K562 (cell line): ENCODE results near the gene TMPRSS11D. TPM values are rescaled to one million over a fixed set of nuclear protein-coding genes. Genes with fewer than 3 reads are reported as not detected.

ENCODE experiments used
- ATAC-seq: fragments of 200-7000 bp; cut with Tn5 transposase; 3 replicates; pipeline ENCODE4 v1.9.1; 2020; ENCODE audit warnings: moderate library complexity
- BruUV-seq: library from RNA; stranded (reverse); fragments of 400-500 nt; replicated peaks from 2 replicates; lab custom pipeline; 2021; lab: Mats Ljungman, UMichigan
- CTCF ChIA-PET: fragments of 300-600 bp; formaldehyde crosslinking; extraction: SDS; loops from one replicate; lab custom pipeline; 2021; ENCODE audit warnings: low intra/inter-chr PET ratio; lab: Yijun Ruan, JAX
- POLR2A ChIA-PET: fragments of 300-600, 350-650 bp; sonication (Branson Sonifier 250); formaldehyde crosslinking; extraction: SDS; loops from one replicate; lab custom pipeline; 2021; ENCODE audit warnings: antibody characterized with exemption, inconsistent platforms; lab: Yijun Ruan, JAX
- DNase-seq, 4 experiments: peaks; one replicate each; pipeline versions ENCODE4 v3.0.0 to v3.0.0-alpha.2; 2011 to 2018; ENCODE audit warnings: low spot score in 3 of 4, mixed read lengths in 3 of 4; ENCODE audit errors: extremely low read depth in 1 of 4
- FAIRE-seq: peaks from 2 replicates; lab custom pipeline; 2011; peaks lifted over from hg19 to GRCh38; lab: Jason Lieb, UNC
- H2AFZ ChIP-seq: 2 replicates; pipeline ENCODE4 v1.6.0; 2011; ENCODE audit warnings: low read depth, low read length, control low read depth, inconsistent platforms
- H3K27ac ChIP-seq: fragments of 200-600 bp; 3 replicates; pipeline ENCODE4 v1.8.0; 2011; ENCODE audit warnings: low read depth, mild to moderate bottlenecking, control low read depth, inconsistent platforms, low read length, moderate library complexity, mixed read lengths; ENCODE audit errors: extremely low read depth
- H3K27me3 ChIP-seq, 2 experiments: fragments of 300-600 bp in 1 of 2; 2 replicates in 1 of 2; 3 replicates in 1 of 2; pipeline versions ENCODE4 v1.6.0 to v1.8.0; 2011; ENCODE audit warnings: inconsistent platforms in 2 of 2, low read length in 2 of 2, mild to moderate bottlenecking in 1 of 2, mixed read lengths in 1 of 2, moderate library complexity in 1 of 2; ENCODE audit not compliant: control insufficient read depth in 2 of 2, insufficient read depth in 2 of 2
- H3K36me3 ChIP-seq: fragments of 300-600 bp; 3 replicates; pipeline ENCODE4 v1.8.0; 2011; ENCODE audit warnings: mild to moderate bottlenecking, low read length, inconsistent platforms; ENCODE audit not compliant: control insufficient read depth, insufficient read depth
- H3K4me1 ChIP-seq, 2 experiments: fragments of 200-600 bp in 1 of 2; replicated peaks in 1 of 2; 2 replicates in 1 of 2; 3 replicates in 1 of 2; pipeline versions ENCODE4 v1.5.1 to v1.8.0; 2011; ENCODE audit warnings: inconsistent platforms in 2 of 2, low read length in 2 of 2, mild to moderate bottlenecking in 1 of 2, mixed read lengths in 1 of 2, moderate library complexity in 1 of 2; ENCODE audit not compliant: control insufficient read depth in 2 of 2, insufficient read depth in 2 of 2
- H3K4me2 ChIP-seq: 2 replicates; pipeline ENCODE4 v1.6.1; 2011; ENCODE audit warnings: low read length, control low read depth, inconsistent platforms, mixed read lengths; ENCODE audit not compliant: insufficient read depth
- H3K4me3 ChIP-seq: fragments of 200-600 bp; sonication (generic), shearing (Covaris generic); 2 replicates; pipeline ENCODE4 v1.5.1; 2016; ENCODE audit warnings: control low read depth, inconsistent platforms
- H3K79me2 ChIP-seq: fragments of 200-600 bp; 3 replicates; pipeline ENCODE4 v1.8.0; 2011; ENCODE audit warnings: low read length, inconsistent platforms; ENCODE audit not compliant: control insufficient read depth, insufficient read depth
- H3K9ac ChIP-seq, 2 experiments: 2 replicates each; pipeline versions ENCODE4 v1.6.0 to v1.6.1; 2011; ENCODE audit warnings: low read depth in 2 of 2, low read length in 2 of 2, control low read depth in 1 of 2, inconsistent platforms in 1 of 2, mild to moderate bottlenecking in 1 of 2, mixed read lengths in 1 of 2; ENCODE audit not compliant: insufficient read depth in 1 of 2
- H3K9me1 ChIP-seq: one replicate; pipeline ENCODE4 v1.6.0; 2011; ENCODE audit warnings: inconsistent platforms, mild to moderate bottlenecking, low read length, moderate library complexity; ENCODE audit not compliant: control insufficient read depth, insufficient read depth
- H3K9me3 ChIP-seq: replicated peaks from 2 replicates; pipeline ENCODE4 v1.5.1; 2011; ENCODE audit warnings: low read depth, low read length, inconsistent platforms; ENCODE audit not compliant: control insufficient read depth, insufficient read depth
- H4K20me1 ChIP-seq: replicated peaks from 2 replicates; pipeline ENCODE4 v1.6.1; 2011; ENCODE audit warnings: low read length, inconsistent platforms, mixed read lengths; ENCODE audit not compliant: control insufficient read depth, insufficient read depth
- PML ChIP-seq: IDR thresholded peaks from 2 replicates; pipeline ENCODE4 v1.6.1; 2012; ENCODE audit warnings: low read length, inconsistent platforms
- RCOR1 ChIP-seq, 2 experiments: IDR thresholded peaks; 2 replicates each; pipeline ENCODE4 v1.6.1; 2012; ENCODE audit warnings: low read depth in 2 of 2, low read length in 2 of 2, borderline replicate concordance in 1 of 2, improper control_type of control experiment in 1 of 2
- TGIF2 ChIP-seq: sonication (generic); formaldehyde crosslinking; IDR thresholded peaks from 2 replicates; pipeline ENCODE4 v1.8.1; 2022; ENCODE audit warnings: mild to moderate bottlenecking, missing genetic modification reagents, moderate library complexity
- WGBS: fragments of 100-300 bp; shearing (Covaris generic); methylation state at CpG from one replicate; pipeline ENCODE4 v1.1.6; 2016; ENCODE audit warnings: low coverage, mixed read lengths; ENCODE audit not compliant: insufficient coverage; ENCODE audit errors: missing lambda C conversion rate; 5-methylcytosine and 5-hydroxymethylcytosine counted together
- in situ Hi-C: fragments of 300-500 bp; cut with MboI; formaldehyde crosslinking; loops from 4 replicates; pipeline ENCODE4 v1.15.0; 2018; ENCODE audit warnings: inconsistent platforms, mixed read lengths
- intact Hi-C: fragments of 100-400 bp; cut with micrococcal nuclease; formaldehyde crosslinking; loops from 2 replicates; pipeline ENCODE4 v1.14.2; 2022
- polyA plus RNA-seq, 8 experiments: library from polyadenylated mRNA; depleted of rRNA in 4 of 8; stranded (reverse) in 5 of 8; unstranded in 3 of 8; fragments of >200 nt; fragmentation: Nextera tagmentation in 2 of 8; fragmentation: Illumina TruSeq in 1 of 8; extraction: Ambion mirVana in 2 of 8; extraction: Trizol in 1 of 8; gene quantifications; 2 replicates each; pipeline versions ENCODE4 v1.2.1 to v1.2.3, GENCODE V29; 2011 to 2014; ENCODE audit warnings: inconsistent platforms in 1 of 8, missing spikeins in 1 of 8
- total RNA-seq, 7 experiments: library from RNA; depleted of rRNA in 6 of 7; stranded (reverse); fragments of >200 nt in 6 of 7; fragmentation: Illumina TruSeq in 2 of 7; extraction: Trizol in 2 of 7; gene quantifications; 2 replicates each; pipeline versions ENCODE4 v1.2.1 to v1.2.3, GENCODE V29; 2011 to 2021; ENCODE audit warnings: low replicate concordance in 1 of 7
- TF ChIP-seq, protein P1 (sequence below): IDR thresholded peaks from 3 replicates; pipeline ENCODE4 v1.6.1; 2011; ENCODE audit warnings: borderline replicate concordance, mild to moderate bottlenecking, moderate library complexity; ENCODE audit not compliant: insufficient read length; ENCODE audit errors: extremely low read depth
- TF ChIP-seq, protein P2 (sequence below): fragments of 450-650 bp; formaldehyde crosslinking; IDR thresholded peaks from 2 replicates; pipeline ENCODE4 v1.4.0; 2020; ENCODE audit warnings: mild to moderate bottlenecking, moderate library complexity
- TF ChIP-seq, protein P3 (sequence below), 2 experiments: fragments of 450-650 bp; formaldehyde crosslinking in 1 of 2; IDR thresholded peaks; 2 replicates each; pipeline versions ENCODE4 v1.4.0 to v1.6.1; 2014 to 2020; ENCODE audit warnings: mild to moderate bottlenecking in 2 of 2, borderline replicate concordance in 1 of 2, low read depth in 1 of 2
- TF ChIP-seq, protein P4 (sequence below): IDR thresholded peaks from 2 replicates; pipeline ENCODE4 v1.6.1; 2016; ENCODE audit warnings: missing genetic modification characterization, missing compliant biosample characterization

Gene TMPRSS11D
- total and polyA plus RNA-seq, 9 of the 15 experiments (the other 6 are each of a cell fraction or from before 2014, with no cell fraction given), result not detected

DNA sequence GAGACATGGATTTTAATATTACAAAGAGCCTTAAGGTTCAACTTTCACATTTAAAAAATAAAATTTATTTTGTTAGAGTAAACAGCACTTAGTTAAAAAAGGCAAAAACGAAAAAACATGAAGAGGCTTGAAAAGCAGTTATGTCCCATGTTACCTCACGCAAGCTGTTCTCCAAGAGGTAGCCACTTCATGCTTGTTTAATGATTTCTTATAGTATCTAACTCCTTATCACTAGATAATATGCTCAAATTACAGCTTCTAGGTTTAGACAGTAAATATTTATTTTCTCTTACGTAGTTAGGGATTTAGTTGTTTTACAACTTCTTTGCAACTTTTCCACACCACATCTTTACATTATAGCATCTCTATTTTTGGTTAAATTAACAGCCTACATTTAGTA, 27.8 kb upstream of the TMPRSS11D start:
- no peak overlapping the region for H3K9ac ChIP-seq
- no peaks in the 10 kb centered on the region for H4K20me1 ChIP-seq
- ChIA-PET CTCF (no interaction called here), POLR2A (interaction anchor here (1.2 kb wide), 1 partner anchor 12 kb away, joined by 6 read pairs; no protein-coding TSS in a partner anchor)
- WGBS, result 10% methylated on average over 3 of the region's 3 CpGs
- no TSS peak for BruUV-seq
- intact Hi-C loops (loop anchor here (2.0 to 10.0 kb wide), 2 partner anchors 187 to 363 kb away; no protein-coding TSS in a partner anchor), in situ Hi-C loops (no loop called here)
- no peaks in the 10 kb centered on the region for H3K79me2 ChIP-seq
- no peak overlapping the region for H3K27ac ChIP-seq
- no peak for ATAC-seq
- FAIRE-seq, result no peak
- no peaks in the 10 kb centered on the region for H3K9me1 ChIP-seq
- H3K4me3 ChIP-seq, result no peak overlapping the region
- H2AFZ ChIP-seq, result no peak overlapping the region
- DNase-seq, result no peak
- no peaks in the 10 kb centered on the region for H3K36me3 ChIP-seq
- H3K4me2 ChIP-seq, result no peak overlapping the region
- no peaks in the 10 kb centered on the region for H3K27me3 ChIP-seq
- H3K9me3 ChIP-seq, result no peaks in the 10 kb centered on the region
- H3K4me1 ChIP-seq, result no peaks in the 10 kb centered on the region
- no peak for TF ChIP-seq TGIF2 (CRISPR knock-in tag)
- TF ChIP-seq, protein P1, sequence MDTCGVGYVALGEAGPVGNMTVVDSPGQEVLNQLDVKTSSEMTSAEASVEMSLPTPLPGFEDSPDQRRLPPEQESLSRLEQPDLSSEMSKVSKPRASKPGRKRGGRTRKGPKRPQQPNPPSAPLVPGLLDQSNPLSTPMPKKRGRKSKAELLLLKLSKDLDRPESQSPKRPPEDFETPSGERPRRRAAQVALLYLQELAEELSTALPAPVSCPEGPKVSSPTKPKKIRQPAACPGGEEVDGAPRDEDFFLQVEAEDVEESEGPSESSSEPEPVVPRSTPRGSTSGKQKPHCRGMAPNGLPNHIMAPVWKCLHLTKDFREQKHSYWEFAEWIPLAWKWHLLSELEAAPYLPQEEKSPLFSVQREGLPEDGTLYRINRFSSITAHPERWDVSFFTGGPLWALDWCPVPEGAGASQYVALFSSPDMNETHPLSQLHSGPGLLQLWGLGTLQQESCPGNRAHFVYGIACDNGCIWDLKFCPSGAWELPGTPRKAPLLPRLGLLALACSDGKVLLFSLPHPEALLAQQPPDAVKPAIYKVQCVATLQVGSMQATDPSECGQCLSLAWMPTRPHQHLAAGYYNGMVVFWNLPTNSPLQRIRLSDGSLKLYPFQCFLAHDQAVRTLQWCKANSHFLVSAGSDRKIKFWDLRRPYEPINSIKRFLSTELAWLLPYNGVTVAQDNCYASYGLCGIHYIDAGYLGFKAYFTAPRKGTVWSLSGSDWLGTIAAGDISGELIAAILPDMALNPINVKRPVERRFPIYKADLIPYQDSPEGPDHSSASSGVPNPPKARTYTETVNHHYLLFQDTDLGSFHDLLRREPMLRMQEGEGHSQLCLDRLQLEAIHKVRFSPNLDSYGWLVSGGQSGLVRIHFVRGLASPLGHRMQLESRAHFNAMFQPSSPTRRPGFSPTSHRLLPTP, result no peak
- no peak for TF ChIP-seq PML
- no peak for TF ChIP-seq RCOR1 (IDR thresholded peaks at IDR 0.05; ENCODE audit: borderline replicate concordance in 1 of 2, low read depth in 2 of 2, low read length in 2 of 2)
- TF ChIP-seq, protein P2, sequence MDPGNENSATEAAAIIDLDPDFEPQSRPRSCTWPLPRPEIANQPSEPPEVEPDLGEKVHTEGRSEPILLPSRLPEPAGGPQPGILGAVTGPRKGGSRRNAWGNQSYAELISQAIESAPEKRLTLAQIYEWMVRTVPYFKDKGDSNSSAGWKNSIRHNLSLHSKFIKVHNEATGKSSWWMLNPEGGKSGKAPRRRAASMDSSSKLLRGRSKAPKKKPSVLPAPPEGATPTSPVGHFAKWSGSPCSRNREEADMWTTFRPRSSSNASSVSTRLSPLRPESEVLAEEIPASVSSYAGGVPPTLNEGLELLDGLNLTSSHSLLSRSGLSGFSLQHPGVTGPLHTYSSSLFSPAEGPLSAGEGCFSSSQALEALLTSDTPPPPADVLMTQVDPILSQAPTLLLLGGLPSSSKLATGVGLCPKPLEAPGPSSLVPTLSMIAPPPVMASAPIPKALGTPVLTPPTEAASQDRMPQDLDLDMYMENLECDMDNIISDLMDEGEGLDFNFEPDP (CRISPR knock-in tag), result no peak
- TF ChIP-seq, protein P3, sequence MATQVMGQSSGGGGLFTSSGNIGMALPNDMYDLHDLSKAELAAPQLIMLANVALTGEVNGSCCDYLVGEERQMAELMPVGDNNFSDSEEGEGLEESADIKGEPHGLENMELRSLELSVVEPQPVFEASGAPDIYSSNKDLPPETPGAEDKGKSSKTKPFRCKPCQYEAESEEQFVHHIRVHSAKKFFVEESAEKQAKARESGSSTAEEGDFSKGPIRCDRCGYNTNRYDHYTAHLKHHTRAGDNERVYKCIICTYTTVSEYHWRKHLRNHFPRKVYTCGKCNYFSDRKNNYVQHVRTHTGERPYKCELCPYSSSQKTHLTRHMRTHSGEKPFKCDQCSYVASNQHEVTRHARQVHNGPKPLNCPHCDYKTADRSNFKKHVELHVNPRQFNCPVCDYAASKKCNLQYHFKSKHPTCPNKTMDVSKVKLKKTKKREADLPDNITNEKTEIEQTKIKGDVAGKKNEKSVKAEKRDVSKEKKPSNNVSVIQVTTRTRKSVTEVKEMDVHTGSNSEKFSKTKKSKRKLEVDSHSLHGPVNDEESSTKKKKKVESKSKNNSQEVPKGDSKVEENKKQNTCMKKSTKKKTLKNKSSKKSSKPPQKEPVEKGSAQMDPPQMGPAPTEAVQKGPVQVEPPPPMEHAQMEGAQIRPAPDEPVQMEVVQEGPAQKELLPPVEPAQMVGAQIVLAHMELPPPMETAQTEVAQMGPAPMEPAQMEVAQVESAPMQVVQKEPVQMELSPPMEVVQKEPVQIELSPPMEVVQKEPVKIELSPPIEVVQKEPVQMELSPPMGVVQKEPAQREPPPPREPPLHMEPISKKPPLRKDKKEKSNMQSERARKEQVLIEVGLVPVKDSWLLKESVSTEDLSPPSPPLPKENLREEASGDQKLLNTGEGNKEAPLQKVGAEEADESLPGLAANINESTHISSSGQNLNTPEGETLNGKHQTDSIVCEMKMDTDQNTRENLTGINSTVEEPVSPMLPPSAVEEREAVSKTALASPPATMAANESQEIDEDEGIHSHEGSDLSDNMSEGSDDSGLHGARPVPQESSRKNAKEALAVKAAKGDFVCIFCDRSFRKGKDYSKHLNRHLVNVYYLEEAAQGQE (IDR thresholded peaks at IDR 0.05; ENCODE audit: borderline replicate concordance), result no peak
- TF ChIP-seq, protein P3 (CRISPR knock-in tag; IDR thresholded peaks at IDR 0.05; ENCODE audit: low read depth), result no peak
- TF ChIP-seq, protein P4, sequence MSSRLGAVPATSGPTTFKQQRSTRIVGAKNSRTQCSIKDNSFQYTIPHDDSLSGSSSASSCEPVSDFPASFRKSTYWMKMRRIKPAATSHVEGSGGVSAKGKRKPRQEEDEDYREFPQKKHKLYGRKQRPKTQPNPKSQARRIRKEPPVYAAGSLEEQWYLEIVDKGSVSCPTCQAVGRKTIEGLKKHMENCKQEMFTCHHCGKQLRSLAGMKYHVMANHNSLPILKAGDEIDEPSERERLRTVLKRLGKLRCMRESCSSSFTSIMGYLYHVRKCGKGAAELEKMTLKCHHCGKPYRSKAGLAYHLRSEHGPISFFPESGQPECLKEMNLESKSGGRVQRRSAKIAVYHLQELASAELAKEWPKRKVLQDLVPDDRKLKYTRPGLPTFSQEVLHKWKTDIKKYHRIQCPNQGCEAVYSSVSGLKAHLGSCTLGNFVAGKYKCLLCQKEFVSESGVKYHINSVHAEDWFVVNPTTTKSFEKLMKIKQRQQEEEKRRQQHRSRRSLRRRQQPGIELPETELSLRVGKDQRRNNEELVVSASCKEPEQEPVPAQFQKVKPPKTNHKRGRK (tag), result no peak
